WTC11 (cell line): Measurements from ENCODE around the gene CEP104. TPM values are rescaled to one million over a fixed set of nuclear protein-coding genes. Genes with fewer than 3 reads are reported as not detected.

Experiments
- ATAC-seq: fragments of 200-7000 bp; cut with Tn5 transposase; 2 replicates; pipeline ENCODE4 v1.10.0; 2021; ENCODE audit warnings: mild to moderate bottlenecking, moderate library complexity
- CTCF ChIA-PET: fragments of 300-600 bp; sonication (Branson Sonifier 250); formaldehyde crosslinking; loops from one replicate; lab custom pipeline; 2021; ENCODE audit warnings: antibody characterized with exemption; lab: Charles Lee
- POLR2A ChIA-PET: fragments of 350-600 bp; sonication (Branson Sonifier 250); formaldehyde crosslinking; loops from one replicate; lab custom pipeline; 2021; ENCODE audit warnings: antibody characterized with exemption; lab: Charles Lee
- DNase-seq: peaks from one replicate; pipeline ENCODE4 v3.0.0; 2021; ENCODE audit warnings: low spot score
- H3K27ac Mint-ChIP-seq: 2 replicates; pipeline ENCODE4 v1.8.0; 2021; ENCODE audit warnings: mixed read lengths
- H3K27me3 Mint-ChIP-seq: 2 replicates; pipeline ENCODE4 v1.8.0; 2021; ENCODE audit warnings: low read depth, mild to moderate bottlenecking, moderate library complexity, mixed read lengths
- H3K36me3 Mint-ChIP-seq: 2 replicates; pipeline ENCODE4 v1.8.0; 2021; ENCODE audit warnings: mixed read lengths
- H3K4me1 Mint-ChIP-seq: 2 replicates; pipeline ENCODE4 v1.8.0; 2022; ENCODE audit warnings: mixed read lengths
- H3K4me3 Mint-ChIP-seq: 2 replicates; pipeline ENCODE4 v1.8.0; 2021; ENCODE audit warnings: mild to moderate bottlenecking, moderate library complexity, mixed read lengths
- H3K9me3 Mint-ChIP-seq: 2 replicates; pipeline ENCODE4 v1.8.0; 2021; ENCODE audit warnings: mixed read lengths
- ATF1 ChIP-seq: sonication (generic); formaldehyde crosslinking; IDR thresholded peaks from 2 replicates; pipeline ENCODE4 v1.8.1; 2023; ENCODE audit warnings: mild to moderate bottlenecking, moderate library complexity, missing genetic modification reagents
- CREM ChIP-seq: sonication (generic); formaldehyde crosslinking; IDR thresholded peaks from 2 replicates; pipeline ENCODE4 v1.8.1; 2022; ENCODE audit warnings: mild to moderate bottlenecking, missing genetic modification reagents, moderate library complexity
- ELF4 ChIP-seq: sonication (generic); formaldehyde crosslinking; IDR thresholded peaks from 2 replicates; pipeline ENCODE4 v1.8.1; 2022; ENCODE audit warnings: low read depth, mild to moderate bottlenecking, moderate library complexity, missing genetic modification reagents
- FOXK1 ChIP-seq: sonication (generic); formaldehyde crosslinking; IDR thresholded peaks from 2 replicates; pipeline ENCODE4 v1.8.0; 2022; ENCODE audit warnings: mild to moderate bottlenecking, moderate library complexity, missing genetic modification reagents
- HMGA2 ChIP-seq: fragments of 250-450 bp; sonication (Bioruptor Pico); IDR thresholded peaks from 2 replicates; pipeline ENCODE4 v1.4.0; 2021; ENCODE audit warnings: mild to moderate bottlenecking, moderate library complexity
- NR1H2 ChIP-seq: sonication (generic); formaldehyde crosslinking; IDR thresholded peaks from 2 replicates; pipeline ENCODE4 v1.9.0; 2021; ENCODE audit warnings: mild to moderate bottlenecking, moderate library complexity, missing genetic modification reagents
- NR2C2 ChIP-seq: sonication (generic); formaldehyde crosslinking; IDR thresholded peaks from 2 replicates; pipeline ENCODE4 v1.8.0; 2022; ENCODE audit warnings: mild to moderate bottlenecking, missing genetic modification reagents
- TEAD4 ChIP-seq: sonication (generic); formaldehyde crosslinking; IDR thresholded peaks from 2 replicates; pipeline ENCODE4 v1.8.0; 2022; ENCODE audit warnings: mild to moderate bottlenecking, missing genetic modification reagents
- ZBTB21 ChIP-seq: sonication (generic); formaldehyde crosslinking; IDR thresholded peaks from 2 replicates; pipeline ENCODE4 v1.8.1; 2023; ENCODE audit warnings: mild to moderate bottlenecking, missing genetic modification reagents, borderline replicate concordance
- total RNA-seq: library from RNA; stranded (reverse); gene quantifications from 3 replicates; pipeline ENCODE4 v1.2.3, GENCODE V29; 2021
- TF ChIP-seq, protein P1 (sequence below): fragments of 200-600 bp; IDR thresholded peaks from 2 replicates; pipeline ENCODE4 v1.8.0; 2022; ENCODE audit warnings: antibody characterized with exemption
- TF ChIP-seq, protein P2 (sequence below): fragments of 250-450 bp; sonication (Bioruptor Pico); IDR thresholded peaks from 2 replicates; pipeline ENCODE4 v1.9.0; 2021; ENCODE audit warnings: mild to moderate bottlenecking
- TF ChIP-seq, protein P3 (sequence below): sonication (generic); formaldehyde crosslinking; IDR thresholded peaks from 2 replicates; pipeline ENCODE4 v1.8.0; 2022; ENCODE audit warnings: mild to moderate bottlenecking, missing genetic modification reagents
- TF ChIP-seq, protein P4 (sequence below): fragments of 250-450 bp; sonication (Bioruptor Pico); IDR thresholded peaks from 2 replicates; pipeline ENCODE4 v1.9.0; 2021; ENCODE audit warnings: moderate library complexity, mild to moderate bottlenecking, inconsistent platforms, borderline replicate concordance
- TF ChIP-seq, protein P5 (sequence below): sonication (generic); formaldehyde crosslinking; IDR thresholded peaks from 2 replicates; pipeline ENCODE4 v1.8.1; 2022; ENCODE audit warnings: mild to moderate bottlenecking, moderate library complexity, missing genetic modification reagents
- TF ChIP-seq, protein P6 (sequence below): sonication (generic); formaldehyde crosslinking; IDR thresholded peaks from 2 replicates; pipeline ENCODE4 v1.8.1; 2023; ENCODE audit warnings: mild to moderate bottlenecking, missing genetic modification reagents

The CEP104 gene
- total RNA-seq, 1 experiment from 2014 or later: 38.0 TPM

DNA sequence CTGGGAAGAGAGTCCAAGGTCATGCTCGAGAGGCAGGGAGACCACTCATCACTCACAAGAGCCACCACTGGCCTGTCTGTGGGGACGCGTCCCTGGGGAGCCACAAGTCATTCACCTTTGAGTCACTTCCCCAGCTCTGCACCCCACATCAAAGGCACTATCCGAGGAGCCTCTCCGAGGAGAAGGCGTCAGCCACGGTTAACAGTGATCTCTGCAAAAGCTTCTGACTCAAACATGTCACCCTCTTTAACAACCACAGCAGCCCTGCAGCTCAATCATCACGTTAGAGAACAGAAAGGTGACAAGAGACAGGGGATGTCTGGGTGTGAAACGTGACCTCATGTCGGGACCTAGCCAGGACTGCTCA, 69.7 kb downstream of the CEP104 start:
- peak overlapping the region; percentile 74; the same call in 1 of the 2 replicates for H3K27ac Mint-ChIP-seq

More for the DNA sequence above, 69.7 kb downstream of the CEP104 start:
- ChIA-PET CTCF (interaction anchor here (1.0 to 6.9 kb wide), 3 partner anchors 9 to 168 kb away, joined by 4 to 39 read pairs (median 4); partner anchors contain the start of gene LRRC47), POLR2A (no interaction called here)
- H3K4me3 Mint-ChIP-seq: no peak overlapping the region
- peaks cover 53% of the 10 kb centered on the region for H3K36me3 Mint-ChIP-seq
- DNase-seq (no peak), ATAC-seq (no peak)
- H3K9me3 Mint-ChIP-seq: no peaks in the 10 kb centered on the region
- peaks cover 28% of the 10 kb centered on the region for H3K4me1 Mint-ChIP-seq
- H3K27me3 Mint-ChIP-seq: no peaks in the 10 kb centered on the region
- TF ChIP-seq ELF4 (CRISPR knock-in tag): no peak
- no peak for TF ChIP-seq ZBTB21
- TF ChIP-seq NR2C2 (CRISPR knock-in tag): no peak
- no peak for TF ChIP-seq CREM (CRISPR knock-in tag)
- no peak for TF ChIP-seq TEAD4 (CRISPR knock-in tag)
- TF ChIP-seq, protein P1, sequence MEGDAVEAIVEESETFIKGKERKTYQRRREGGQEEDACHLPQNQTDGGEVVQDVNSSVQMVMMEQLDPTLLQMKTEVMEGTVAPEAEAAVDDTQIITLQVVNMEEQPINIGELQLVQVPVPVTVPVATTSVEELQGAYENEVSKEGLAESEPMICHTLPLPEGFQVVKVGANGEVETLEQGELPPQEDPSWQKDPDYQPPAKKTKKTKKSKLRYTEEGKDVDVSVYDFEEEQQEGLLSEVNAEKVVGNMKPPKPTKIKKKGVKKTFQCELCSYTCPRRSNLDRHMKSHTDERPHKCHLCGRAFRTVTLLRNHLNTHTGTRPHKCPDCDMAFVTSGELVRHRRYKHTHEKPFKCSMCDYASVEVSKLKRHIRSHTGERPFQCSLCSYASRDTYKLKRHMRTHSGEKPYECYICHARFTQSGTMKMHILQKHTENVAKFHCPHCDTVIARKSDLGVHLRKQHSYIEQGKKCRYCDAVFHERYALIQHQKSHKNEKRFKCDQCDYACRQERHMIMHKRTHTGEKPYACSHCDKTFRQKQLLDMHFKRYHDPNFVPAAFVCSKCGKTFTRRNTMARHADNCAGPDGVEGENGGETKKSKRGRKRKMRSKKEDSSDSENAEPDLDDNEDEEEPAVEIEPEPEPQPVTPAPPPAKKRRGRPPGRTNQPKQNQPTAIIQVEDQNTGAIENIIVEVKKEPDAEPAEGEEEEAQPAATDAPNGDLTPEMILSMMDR: no peak
- TF ChIP-seq, protein P2, sequence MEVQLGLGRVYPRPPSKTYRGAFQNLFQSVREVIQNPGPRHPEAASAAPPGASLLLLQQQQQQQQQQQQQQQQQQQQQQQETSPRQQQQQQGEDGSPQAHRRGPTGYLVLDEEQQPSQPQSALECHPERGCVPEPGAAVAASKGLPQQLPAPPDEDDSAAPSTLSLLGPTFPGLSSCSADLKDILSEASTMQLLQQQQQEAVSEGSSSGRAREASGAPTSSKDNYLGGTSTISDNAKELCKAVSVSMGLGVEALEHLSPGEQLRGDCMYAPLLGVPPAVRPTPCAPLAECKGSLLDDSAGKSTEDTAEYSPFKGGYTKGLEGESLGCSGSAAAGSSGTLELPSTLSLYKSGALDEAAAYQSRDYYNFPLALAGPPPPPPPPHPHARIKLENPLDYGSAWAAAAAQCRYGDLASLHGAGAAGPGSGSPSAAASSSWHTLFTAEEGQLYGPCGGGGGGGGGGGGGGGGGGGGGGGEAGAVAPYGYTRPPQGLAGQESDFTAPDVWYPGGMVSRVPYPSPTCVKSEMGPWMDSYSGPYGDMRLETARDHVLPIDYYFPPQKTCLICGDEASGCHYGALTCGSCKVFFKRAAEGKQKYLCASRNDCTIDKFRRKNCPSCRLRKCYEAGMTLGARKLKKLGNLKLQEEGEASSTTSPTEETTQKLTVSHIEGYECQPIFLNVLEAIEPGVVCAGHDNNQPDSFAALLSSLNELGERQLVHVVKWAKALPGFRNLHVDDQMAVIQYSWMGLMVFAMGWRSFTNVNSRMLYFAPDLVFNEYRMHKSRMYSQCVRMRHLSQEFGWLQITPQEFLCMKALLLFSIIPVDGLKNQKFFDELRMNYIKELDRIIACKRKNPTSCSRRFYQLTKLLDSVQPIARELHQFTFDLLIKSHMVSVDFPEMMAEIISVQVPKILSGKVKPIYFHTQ: no peak
- TF ChIP-seq, protein P3, sequence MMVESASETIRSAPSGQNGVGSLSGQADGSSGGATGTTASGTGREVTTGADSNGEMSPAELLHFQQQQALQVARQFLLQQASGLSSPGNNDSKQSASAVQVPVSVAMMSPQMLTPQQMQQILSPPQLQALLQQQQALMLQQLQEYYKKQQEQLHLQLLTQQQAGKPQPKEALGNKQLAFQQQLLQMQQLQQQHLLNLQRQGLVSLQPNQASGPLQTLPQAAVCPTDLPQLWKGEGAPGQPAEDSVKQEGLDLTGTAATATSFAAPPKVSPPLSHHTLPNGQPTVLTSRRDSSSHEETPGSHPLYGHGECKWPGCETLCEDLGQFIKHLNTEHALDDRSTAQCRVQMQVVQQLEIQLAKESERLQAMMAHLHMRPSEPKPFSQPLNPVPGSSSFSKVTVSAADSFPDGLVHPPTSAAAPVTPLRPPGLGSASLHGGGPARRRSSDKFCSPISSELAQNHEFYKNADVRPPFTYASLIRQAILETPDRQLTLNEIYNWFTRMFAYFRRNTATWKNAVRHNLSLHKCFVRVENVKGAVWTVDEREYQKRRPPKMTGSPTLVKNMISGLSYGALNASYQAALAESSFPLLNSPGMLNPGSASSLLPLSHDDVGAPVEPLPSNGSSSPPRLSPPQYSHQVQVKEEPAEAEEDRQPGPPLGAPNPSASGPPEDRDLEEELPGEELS (CRISPR knock-in tag): no peak
- no peak for TF ChIP-seq ATF1 (CRISPR knock-in tag)
- no peak for TF ChIP-seq FOXK1 (CRISPR knock-in tag)
- TF ChIP-seq NR1H2 (CRISPR knock-in tag): no peak
- TF ChIP-seq, protein P4, sequence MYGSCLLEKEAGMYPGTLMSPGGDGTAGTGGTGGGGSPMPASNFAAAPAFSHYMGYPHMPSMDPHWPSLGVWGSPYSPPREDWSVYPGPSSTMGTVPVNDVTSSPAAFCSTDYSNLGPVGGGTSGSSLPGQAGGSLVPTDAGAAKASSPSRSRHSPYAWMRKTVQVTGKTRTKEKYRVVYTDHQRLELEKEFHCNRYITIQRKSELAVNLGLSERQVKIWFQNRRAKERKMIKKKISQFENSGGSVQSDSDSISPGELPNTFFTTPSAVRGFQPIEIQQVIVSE (CRISPR knock-in tag): no peak
- no peak for TF ChIP-seq HMGA2 (CRISPR knock-in tag)
- TF ChIP-seq, protein P5, sequence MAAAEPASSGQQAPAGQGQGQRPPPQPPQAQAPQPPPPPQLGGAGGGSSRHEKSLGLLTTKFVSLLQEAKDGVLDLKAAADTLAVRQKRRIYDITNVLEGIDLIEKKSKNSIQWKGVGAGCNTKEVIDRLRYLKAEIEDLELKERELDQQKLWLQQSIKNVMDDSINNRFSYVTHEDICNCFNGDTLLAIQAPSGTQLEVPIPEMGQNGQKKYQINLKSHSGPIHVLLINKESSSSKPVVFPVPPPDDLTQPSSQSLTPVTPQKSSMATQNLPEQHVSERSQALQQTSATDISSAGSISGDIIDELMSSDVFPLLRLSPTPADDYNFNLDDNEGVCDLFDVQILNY (CRISPR knock-in tag): no peak
- TF ChIP-seq, protein P6, sequence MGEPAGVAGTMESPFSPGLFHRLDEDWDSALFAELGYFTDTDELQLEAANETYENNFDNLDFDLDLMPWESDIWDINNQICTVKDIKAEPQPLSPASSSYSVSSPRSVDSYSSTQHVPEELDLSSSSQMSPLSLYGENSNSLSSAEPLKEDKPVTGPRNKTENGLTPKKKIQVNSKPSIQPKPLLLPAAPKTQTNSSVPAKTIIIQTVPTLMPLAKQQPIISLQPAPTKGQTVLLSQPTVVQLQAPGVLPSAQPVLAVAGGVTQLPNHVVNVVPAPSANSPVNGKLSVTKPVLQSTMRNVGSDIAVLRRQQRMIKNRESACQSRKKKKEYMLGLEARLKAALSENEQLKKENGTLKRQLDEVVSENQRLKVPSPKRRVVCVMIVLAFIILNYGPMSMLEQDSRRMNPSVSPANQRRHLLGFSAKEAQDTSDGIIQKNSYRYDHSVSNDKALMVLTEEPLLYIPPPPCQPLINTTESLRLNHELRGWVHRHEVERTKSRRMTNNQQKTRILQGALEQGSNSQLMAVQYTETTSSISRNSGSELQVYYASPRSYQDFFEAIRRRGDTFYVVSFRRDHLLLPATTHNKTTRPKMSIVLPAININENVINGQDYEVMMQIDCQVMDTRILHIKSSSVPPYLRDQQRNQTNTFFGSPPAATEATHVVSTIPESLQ (CRISPR knock-in tag): no peak
